Heart left ventricle (tissue), 16 donors: Measurements from ENCODE around the gene NR0B2. TPM values are rescaled to one million over a fixed set of nuclear protein-coding genes. Genes with fewer than 3 reads are reported as not detected.
"Not testable (repeated sequence)": the region's sequence is repeated elsewhere in the genome, so short reads cannot be mapped to it uniquely, and the experiment has no call there.

ENCODE experiments used
- ATAC-seq, 4 donors: fragments of 200-7000 bp; cut with Tn5 transposase; one replicate each; pipeline ENCODE4 v1.9.1; 2020 to 2022; ENCODE audit warnings: moderate library complexity in 4 of 4, mild to moderate bottlenecking in 3 of 4, moderate number of reproducible peaks in 1 of 4
- DNase-seq, 5 donors: peaks; one replicate each; pipeline ENCODE4 v3.0.0-alpha.2; 2020
- H3K27ac ChIP-seq, 12 donors: fragments of 200-600 bp; sonication (generic) in 4 of 12; one replicate each; pipeline versions ENCODE4 v1.5.0 to v1.8.0; 2016 to 2022; ENCODE audit warnings: mild to moderate bottlenecking in 2 of 12
- H3K27me3 ChIP-seq, 9 donors: fragments of 200-600 bp; sonication (generic) in 2 of 9; one replicate each; pipeline versions ENCODE4 v1.5.1 to v1.8.0; 2016 to 2022; ENCODE audit warnings: mild to moderate bottlenecking in 3 of 9
- H3K36me3 ChIP-seq, 9 donors: fragments of 200-600 bp; sonication (generic) in 2 of 9; one replicate each; pipeline versions ENCODE4 v1.5.0 to v1.8.0; 2018 to 2022; ENCODE audit warnings: mild to moderate bottlenecking in 2 of 9
- H3K4me1 ChIP-seq, 12 donors: fragments of 200-600 bp; sonication (generic) in 4 of 12; one replicate each; pipeline versions ENCODE4 v1.5.0 to v1.8.0; 2016 to 2022; ENCODE audit warnings: mild to moderate bottlenecking in 3 of 12
- H3K4me3 ChIP-seq, 12 donors: fragments of 200-600 bp; sonication (generic) in 4 of 12; one replicate each; pipeline versions ENCODE4 v1.5.0 to v1.8.0; 2017 to 2022; ENCODE audit warnings: mild to moderate bottlenecking in 9 of 12, moderate library complexity in 4 of 12
- H3K9me3 ChIP-seq, 12 donors: fragments of 200-600 bp; sonication (generic) in 4 of 12; one replicate each; pipeline versions ENCODE4 v1.5.0 to v1.8.0; 2016 to 2022; ENCODE audit warnings: mild to moderate bottlenecking in 1 of 12
- POLR2A ChIP-seq, 2 donors: fragments of 450-650 bp; IDR thresholded peaks; one replicate each; pipeline ENCODE4 v1.6.1; 2017; ENCODE audit warnings: antibody characterized with exemption in 2 of 2, mild to moderate bottlenecking in 2 of 2, moderate library complexity in 2 of 2
- WGBS, 4 donors: extraction: QIAGEN DNeasy Blood & Tissue Kit in 2 of 4; methylation state at CpG; one replicate each; pipeline versions ENCODE4 v1.1.5 to v1.1.7; 2013 to 2018; 5-methylcytosine and 5-hydroxymethylcytosine counted together
- intact Hi-C, 10 donors: fragments of 100-400 bp; cut with DNase I; formaldehyde crosslinking; loops; one replicate each; pipeline versions ENCODE4 v1.11.1 to v1.14.2; 2022
- polyA plus RNA-seq, 2 donors: library from polyadenylated mRNA; stranded (reverse); fragments of 200-250 nt; gene quantifications; one replicate each; pipeline ENCODE4 v1.2.3, GENCODE V29; 2013
- total RNA-seq, 9 donors: library from RNA; depleted of rRNA in 2 of 9; stranded (reverse); fragments of >200 nt in 2 of 9; fragmentation: NEBNext Ultra II Directional in 3 of 9; extraction: Animal tissue kit (Norgen Biotek cat#: 25700) in 3 of 9; gene quantifications; one replicate each; pipeline versions ENCODE4 v1.1.0 to v1.2.4, GENCODE V29; 2016 to 2023
- TF ChIP-seq, protein P1 (sequence below), 12 donors: fragments of 200-600 bp; sonication (generic) in 4 of 12; IDR thresholded peaks; one replicate each; pipeline versions ENCODE4 v1.5.0 to v1.8.0; 2018 to 2022; ENCODE audit warnings: antibody characterized with exemption in 12 of 12, mild to moderate bottlenecking in 5 of 12
- donor health status: ischemic (EF 13 %, LVEDD 7.1; RV severe dilation, severe dysfunction).
- donor health status: healthy with polysubstance abuse.
- donor health status: DM: no; HTN: yes; CAD: no.
- donor health status: DM: no; HTN: no; CAD: no.
- donor health status: ischemic (EF 25% LVEDD 6.9; RV normal size, moderate dysfunction).
- donor health status: ischemic (EF 25% LVEDD 5.7; RV mildly dilated, moderate dysfunction).
- donor health status: healthy.
- donor health status: DM: yes; HTN: yes; CAD: no.
- donor health status: ischemic (EF 35%, LVEDD 5.7; RV mildly dilated, moderate dysfunction).
- donor health status: nonischemic (EF 11% LVEDD 7.7; RV severe dilation, severe dysfunction).
- donor health status: DM: yes; HTN: yes; CAD: no.
- donor health status: PGD.
- donor health status: ischemic (EF 29% LVEDD 5.4; RV normal size, mild dysfunction).
- donor health status: nonischemic (EF 23%, LVEDD 6.1; RV moderate dilation, normal function).

The NR0B2 gene
- total and polyA plus RNA-seq, 11 donors = 2.0 to 19.2 (median 6.6) TPM

DNA sequence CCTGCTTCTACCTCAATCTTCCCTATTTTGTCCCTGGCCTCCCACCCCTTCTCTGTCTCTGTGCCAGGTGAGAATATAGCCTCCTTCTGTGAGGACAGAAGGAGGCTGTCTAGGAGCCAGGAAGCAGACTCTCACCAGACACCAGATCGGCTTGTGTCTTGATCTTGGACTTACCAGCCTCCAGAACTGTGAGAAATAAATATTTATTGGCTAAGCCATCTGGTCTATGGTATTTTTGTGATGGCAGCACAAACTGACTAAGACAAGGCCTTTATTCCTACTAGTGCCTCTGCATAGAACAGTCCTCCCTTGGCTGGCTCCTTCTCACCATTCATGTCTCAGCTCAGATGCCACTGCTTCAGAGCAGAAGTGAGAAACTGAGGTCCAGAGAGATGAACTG lies 25.5 kb downstream of the NR0B2 start:
- Histone ChIP-seq H3K4me3 (peak overlapping the region in 1 of 12 donors; percentile 86), H3K27me3 (no peaks in the 10 kb centered on the region), H3K27ac (no peak overlapping the region), H3K9me3 (no peaks in the 10 kb centered on the region), H3K4me1 (peaks cover 4 to 35% (median 21%) of the 10 kb centered on the region in 12 donors), H3K36me3 (peaks cover 3 to 85% (median 72%) of the 10 kb centered on the region in 9 donors)
- TF ChIP-seq POLR2A (IDR thresholded peaks at IDR 0.05) = no peak
- TF ChIP-seq, protein P1, sequence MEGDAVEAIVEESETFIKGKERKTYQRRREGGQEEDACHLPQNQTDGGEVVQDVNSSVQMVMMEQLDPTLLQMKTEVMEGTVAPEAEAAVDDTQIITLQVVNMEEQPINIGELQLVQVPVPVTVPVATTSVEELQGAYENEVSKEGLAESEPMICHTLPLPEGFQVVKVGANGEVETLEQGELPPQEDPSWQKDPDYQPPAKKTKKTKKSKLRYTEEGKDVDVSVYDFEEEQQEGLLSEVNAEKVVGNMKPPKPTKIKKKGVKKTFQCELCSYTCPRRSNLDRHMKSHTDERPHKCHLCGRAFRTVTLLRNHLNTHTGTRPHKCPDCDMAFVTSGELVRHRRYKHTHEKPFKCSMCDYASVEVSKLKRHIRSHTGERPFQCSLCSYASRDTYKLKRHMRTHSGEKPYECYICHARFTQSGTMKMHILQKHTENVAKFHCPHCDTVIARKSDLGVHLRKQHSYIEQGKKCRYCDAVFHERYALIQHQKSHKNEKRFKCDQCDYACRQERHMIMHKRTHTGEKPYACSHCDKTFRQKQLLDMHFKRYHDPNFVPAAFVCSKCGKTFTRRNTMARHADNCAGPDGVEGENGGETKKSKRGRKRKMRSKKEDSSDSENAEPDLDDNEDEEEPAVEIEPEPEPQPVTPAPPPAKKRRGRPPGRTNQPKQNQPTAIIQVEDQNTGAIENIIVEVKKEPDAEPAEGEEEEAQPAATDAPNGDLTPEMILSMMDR (IDR thresholded peaks at IDR 0.05) = no peak
- DNase-seq (no peak), ATAC-seq (no peak)
- 88 to 100% (median 91%) methylated on average over 1 of the region's 1 CpG for WGBS, 4 donors
- intact Hi-C loops = no loop called here

DNA sequence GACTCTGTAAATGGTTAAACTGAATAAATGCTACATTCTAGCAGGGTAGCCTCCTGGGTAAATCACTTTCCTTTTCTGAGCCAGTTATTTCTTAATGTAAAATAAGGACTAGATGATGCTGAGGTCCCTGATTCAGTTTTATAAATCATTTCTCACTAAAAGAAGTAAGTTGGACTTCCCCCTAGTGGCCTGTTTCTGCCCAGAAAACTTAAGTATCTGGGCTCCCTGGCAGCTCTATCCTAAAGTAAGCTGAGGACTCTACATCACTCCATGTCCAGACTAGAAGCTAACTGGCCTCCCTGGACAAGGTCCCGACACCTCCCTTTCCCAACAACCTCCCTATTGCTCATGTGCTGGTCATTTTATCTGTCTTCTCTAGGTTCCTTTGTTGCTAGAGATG lies 26.6 kb downstream of the NR0B2 start:
- no peak for TF ChIP-seq POLR2A (IDR thresholded peaks at IDR 0.05)
- TF ChIP-seq, protein P1 (IDR thresholded peaks at IDR 0.05) = peak in 8 of 12 donors; percentile 8 to 43 (median 30)
- WGBS, 4 donors = 44 to 77% (median 60%) methylated on average over 1 of the region's 1 CpG
- peaks cover 3 to 85% (median 72%) of the 10 kb centered on the region in 9 donors for H3K36me3 ChIP-seq
- H3K9me3 ChIP-seq = no peaks in the 10 kb centered on the region
- no peak for DNase-seq
- peak; percentile 14 to 40 (median 29) for ATAC-seq
- intact Hi-C loops = no loop called here
- H3K27me3 ChIP-seq = no peaks in the 10 kb centered on the region
- peak overlapping the region in 1 of 12 donors; percentile 18 for H3K27ac ChIP-seq
- no peak overlapping the region for H3K4me3 ChIP-seq
- peaks cover 4 to 35% (median 21%) of the 10 kb centered on the region in 12 donors for H3K4me1 ChIP-seq

DNA sequence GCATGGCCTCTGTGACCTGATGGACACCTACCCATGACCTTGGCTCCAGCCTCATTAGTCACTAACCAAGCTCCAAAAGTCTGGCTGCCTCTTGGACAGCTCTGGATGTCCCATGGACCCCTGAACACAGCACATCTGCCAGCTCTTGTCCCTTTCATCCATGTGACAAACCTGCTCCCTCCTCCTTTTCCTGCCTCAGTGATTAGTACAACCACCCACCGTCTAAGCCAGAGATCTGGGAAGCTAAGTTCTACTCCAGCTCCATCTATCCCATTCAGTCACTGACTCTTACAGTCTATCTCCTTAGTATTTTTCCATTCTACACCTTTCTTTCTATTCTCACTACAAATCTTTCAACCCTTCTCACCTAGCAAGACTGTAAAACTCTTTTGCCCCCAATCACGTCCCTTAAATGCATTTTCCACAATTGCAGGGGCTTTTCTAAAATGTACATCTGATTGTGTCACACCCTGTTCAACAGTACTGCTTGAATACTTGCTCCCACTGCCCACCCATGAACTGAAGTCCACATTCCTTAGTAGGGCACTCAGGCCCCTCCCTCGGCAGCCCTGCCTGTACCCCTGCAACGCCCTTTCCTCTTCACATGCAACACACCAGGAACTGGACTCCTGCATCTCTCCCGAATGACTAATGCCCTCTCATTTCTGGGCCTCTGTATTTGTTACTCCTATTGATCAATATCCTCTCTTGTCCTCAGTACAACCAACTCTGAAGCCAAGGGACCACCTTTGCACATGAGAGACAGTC lies 30.9 kb downstream of the NR0B2 start:
- 85 to 92% (median 89%) methylated on average over 5 of the region's 5 CpGs for WGBS, 4 donors
- peaks cover 3 to 100% (median 96%) of the 10 kb centered on the region in 9 donors for H3K36me3 ChIP-seq
- no peak overlapping the region for H3K4me3 ChIP-seq
- DNase-seq (no peak), ATAC-seq (no peak)
- no peak for TF ChIP-seq POLR2A (IDR thresholded peaks at IDR 0.05)
- TF ChIP-seq, protein P1 (IDR thresholded peaks at IDR 0.05) = no peak
- H3K27me3 ChIP-seq = no peaks in the 10 kb centered on the region
- intact Hi-C loops = no loop called here
- H3K9me3 ChIP-seq = no peaks in the 10 kb centered on the region
- H3K4me1 ChIP-seq = peaks cover 0 to 12% (median 1%) of the 10 kb centered on the region in 12 donors
- H3K27ac ChIP-seq = no peak overlapping the region

DNA sequence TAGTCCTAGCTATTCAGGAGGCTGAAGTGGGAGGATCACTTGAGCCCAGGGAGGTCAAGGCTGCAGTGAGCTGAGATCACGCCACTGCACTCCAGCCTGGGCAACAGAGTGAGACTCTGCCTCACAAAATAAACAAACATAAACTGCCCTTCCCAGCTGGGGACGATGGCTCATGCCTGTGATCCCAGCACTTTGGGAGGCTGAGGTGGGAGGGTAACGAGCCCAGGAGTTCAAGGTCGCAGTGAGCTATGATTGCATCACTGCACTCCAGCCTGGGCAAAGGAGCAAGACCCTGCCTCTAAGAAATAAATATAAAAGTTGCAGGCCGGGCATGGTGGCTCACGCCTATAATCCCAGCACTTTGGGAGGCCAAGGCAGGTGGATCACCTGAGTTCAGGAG lies 32.2 kb downstream of the NR0B2 start:
- ATAC-seq, H3K27ac ChIP-seq, H3K4me1 ChIP-seq, intact Hi-C loops, H3K27me3 ChIP-seq, DNase-seq, H3K4me3 ChIP-seq, H3K9me3 ChIP-seq: not testable (repeated sequence)
- 88 to 93% (median 91%) methylated on average over 6 of the region's 6 CpGs for WGBS, 4 donors
- peaks cover 3 to 99% (median 92%) of the 10 kb centered on the region in 9 donors for H3K36me3 ChIP-seq
